Measurements from ENCODE around the gene ATP5F1B.

GRCh38 chr12:56589783-56590182, 56.0 kb downstream of the ATP5F1B start:
- TF ChIP-seq RAD21 (IDR thresholded peaks at IDR 0.05; ENCODE audit: low read depth) (no peak), TCF12 (IDR thresholded peaks at IDR 0.05; ENCODE audit: low read depth) (no peak), EP300 (IDR thresholded peaks at IDR 0.05; ENCODE audit: borderline replicate concordance) (no peak), REST (IDR thresholded peaks at IDR 0.05; ENCODE audit: low read depth) (no peak), YY1 (IDR thresholded peaks at IDR 0.05; ENCODE audit: low read depth) (no peak)
